ENCODE results near the gene CCDC89. TPM values are rescaled to one million over a fixed set of nuclear protein-coding genes. Genes with fewer than 3 reads are reported as not detected.
"Not testable (repeated sequence)": the region's sequence is repeated elsewhere in the genome, so short reads cannot be mapped to it uniquely, and the experiment has no call there.

The CCDC89 gene
- total RNA-seq, 1 donor from 2014 or later, result not detected

DNA sequence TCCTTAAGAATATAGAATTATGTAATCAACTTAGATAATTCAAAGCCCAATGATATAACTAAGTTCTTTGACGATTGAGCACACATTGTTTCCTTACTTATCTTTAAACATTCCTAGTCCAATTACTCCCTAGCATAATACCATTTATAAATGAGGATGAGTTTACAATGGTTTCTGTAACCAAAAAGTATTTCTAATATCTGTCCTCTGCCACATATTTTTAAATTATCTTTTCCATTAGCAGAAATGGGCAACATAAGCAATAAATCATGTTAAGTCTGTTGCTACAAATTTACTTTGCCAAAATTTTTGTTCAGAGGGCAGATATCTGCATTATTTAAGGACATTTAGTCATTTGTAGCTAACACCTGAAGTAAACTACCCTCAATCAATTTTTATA lies 27.8 kb downstream of the CCDC89 start:
- H3K4me3 Mint-ChIP-seq (ENCODE audit: low read depth), result no peak overlapping the region
- H3K9me3 Mint-ChIP-seq, result no peaks in the 10 kb centered on the region
- no peak overlapping the region for H3K27ac Mint-ChIP-seq
- H3K4me1 Mint-ChIP-seq (ENCODE audit: low read depth), result peaks cover 41% of the 10 kb centered on the region
- no peak for DNase-seq (ENCODE audit: low spot score)
- intact Hi-C loops (cut with micrococcal nuclease), result no loop called here
- no peaks in the 10 kb centered on the region for H3K27me3 Mint-ChIP-seq (ENCODE audit: low read depth)
- peaks cover 72% of the 10 kb centered on the region for H3K36me3 Mint-ChIP-seq (ENCODE audit: low read depth)

DNA sequence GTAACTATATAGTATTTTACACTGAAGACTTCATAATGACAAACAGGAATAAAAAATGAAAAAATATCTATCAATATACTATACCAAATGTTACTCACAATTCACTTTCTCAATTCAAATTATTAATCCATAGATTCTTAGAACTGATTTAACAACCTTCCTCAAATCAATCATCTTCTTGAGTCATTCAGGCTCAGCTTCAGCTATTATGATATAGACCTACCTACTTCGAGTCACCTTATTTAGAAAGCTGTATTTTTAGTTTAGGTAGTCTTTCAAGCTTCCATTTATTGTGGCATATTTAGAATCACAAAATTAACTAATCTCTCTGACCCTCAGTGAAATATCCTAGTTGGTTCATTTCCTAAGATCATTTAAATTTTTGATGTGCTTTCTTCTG lies 29.2 kb downstream of the CCDC89 start:
- peaks cover 43% of the 10 kb centered on the region for H3K4me1 Mint-ChIP-seq (ENCODE audit: low read depth)
- no peaks in the 10 kb centered on the region for H3K9me3 Mint-ChIP-seq
- no peaks in the 10 kb centered on the region for H3K27me3 Mint-ChIP-seq (ENCODE audit: low read depth)
- H3K4me3 Mint-ChIP-seq (ENCODE audit: low read depth), result no peak overlapping the region
- H3K36me3 Mint-ChIP-seq (ENCODE audit: low read depth), result peaks cover 73% of the 10 kb centered on the region
- no peak for DNase-seq (ENCODE audit: low spot score)
- intact Hi-C loops (cut with micrococcal nuclease), result no loop called here
- H3K27ac Mint-ChIP-seq, result no peak overlapping the region

GRCh38 chr11:85654343-85654742 lies 31.7 kb downstream of the CCDC89 start:
- H3K4me1 Mint-ChIP-seq (ENCODE audit: low read depth), result peaks cover 29% of the 10 kb centered on the region
- intact Hi-C loops (cut with micrococcal nuclease); DNase-seq (ENCODE audit: low spot score); H3K4me3 Mint-ChIP-seq (ENCODE audit: low read depth); H3K9me3 Mint-ChIP-seq; H3K27ac Mint-ChIP-seq; H3K27me3 Mint-ChIP-seq (ENCODE audit: low read depth): not testable (repeated sequence)
- peaks cover 62% of the 10 kb centered on the region for H3K36me3 Mint-ChIP-seq (ENCODE audit: low read depth)

- Mint-ChIP-seq H3K36me3 (ENCODE audit: low read depth) (peaks cover 49% of the 10 kb centered on the region), H3K4me1 (ENCODE audit: low read depth) (peaks cover 25% of the 10 kb centered on the region), H3K9me3 (no peaks in the 10 kb centered on the region), H3K27ac (peak overlapping the region; percentile 58), H3K4me3 (ENCODE audit: low read depth) (no peak overlapping the region), H3K27me3 (ENCODE audit: low read depth) (no peaks in the 10 kb centered on the region)
- intact Hi-C loops (cut with micrococcal nuclease), result no loop called here
- DNase-seq (ENCODE audit: low spot score), result no peak
Measured at GRCh38 chr11:85652786-85653447, 33.1 kb downstream of the CCDC89 start.

- H3K4me1 Mint-ChIP-seq (ENCODE audit: low read depth), result peaks cover 30% of the 10 kb centered on the region
- H3K36me3 Mint-ChIP-seq (ENCODE audit: low read depth), result peaks cover 37% of the 10 kb centered on the region
Measured at GRCh38 chr11:85651118-85651517, 34.9 kb downstream of the CCDC89 start.

DNA sequence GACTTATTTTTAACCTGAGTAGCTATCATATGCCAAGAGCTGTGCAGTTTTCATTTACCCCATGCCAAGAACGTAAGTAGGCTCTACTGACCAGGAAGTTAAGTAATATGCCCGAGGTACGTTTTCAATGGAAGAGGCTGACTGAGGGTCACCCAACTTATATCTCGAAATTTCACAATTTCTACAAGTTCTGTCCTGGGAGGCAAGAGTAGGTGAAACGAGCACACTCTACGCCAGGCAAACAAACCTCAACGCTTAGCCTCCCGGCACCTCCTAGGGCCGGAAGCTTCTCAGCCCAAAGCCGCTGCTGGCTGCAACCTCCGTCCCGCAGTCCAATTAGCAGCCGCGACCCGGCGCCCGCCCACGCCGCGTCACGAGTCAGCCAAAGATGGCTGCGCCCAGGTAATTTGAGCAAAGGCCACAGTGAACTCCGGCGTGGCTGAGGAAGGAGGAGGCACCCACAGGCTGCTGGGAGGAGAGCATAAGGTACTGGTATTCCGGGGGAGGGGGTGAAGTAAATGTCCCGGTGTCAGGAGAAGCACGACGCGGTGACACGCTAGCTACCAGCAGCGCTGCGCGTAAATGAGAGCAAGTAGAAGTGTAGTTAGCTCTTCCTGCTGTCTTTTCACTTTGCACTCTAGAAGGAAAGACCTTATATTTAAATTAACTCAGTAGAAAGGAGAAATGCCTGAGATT lies 38.2 kb downstream of the CCDC89 start, which contains the start of gene TMEM126A:
Gene TMEM126A (plus strand): TSS at position 364 of the 696 bp plus-strand sequence. CDS start 2,289 bp downstream, outside the sequence.
- intact Hi-C loops (cut with micrococcal nuclease), result loop anchor here (1.0 to 5.0 kb wide), 3 partner anchors 16 to 180 kb away; partner anchors contain the start of gene TMEM126B

More at GRCh38 chr11:85651118-85651517, 34.9 kb downstream of the CCDC89 start:
- intact Hi-C loops (cut with micrococcal nuclease), result no loop called here
- no peak overlapping the region for H3K4me3 Mint-ChIP-seq (ENCODE audit: low read depth)
- H3K27me3 Mint-ChIP-seq (ENCODE audit: low read depth), result no peaks in the 10 kb centered on the region
- no peaks in the 10 kb centered on the region for H3K9me3 Mint-ChIP-seq
- no peak for DNase-seq (ENCODE audit: low spot score)
- no peak overlapping the region for H3K27ac Mint-ChIP-seq

DNA sequence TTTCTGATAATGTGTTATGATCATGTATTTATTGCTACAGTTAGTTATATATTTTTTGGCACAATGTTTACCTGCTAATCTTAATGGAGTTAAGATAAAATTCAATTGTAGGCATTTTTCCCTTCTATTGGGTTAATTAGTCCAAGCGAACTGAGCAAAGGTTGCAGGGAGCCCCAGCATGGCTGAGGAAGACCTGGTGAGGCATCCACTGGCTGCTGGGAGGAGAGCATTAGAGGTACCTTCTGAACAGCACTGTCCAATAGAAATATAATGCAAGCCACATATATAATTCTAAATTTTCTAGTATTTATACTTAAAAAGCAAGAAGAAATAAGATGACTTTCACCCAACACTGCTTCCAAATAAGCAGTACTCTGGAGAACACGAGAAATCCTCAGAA lies 38.9 kb downstream of the CCDC89 start:
- peak overlapping the region; percentile 92 for H3K27ac Mint-ChIP-seq
- intact Hi-C loops (cut with micrococcal nuclease), result loop anchor here (1.0 to 5.0 kb wide), 2 partner anchors 19 to 180 kb away; partner anchors contain the start of gene TMEM126B

More for the DNA sequence above, 38.2 kb downstream of the CCDC89 start, which contains the start of gene TMEM126A:
- Mint-ChIP-seq H3K27ac (peak within 1 kb of the TSS; percentile 92), H3K4me1 (ENCODE audit: low read depth) (peaks cover 19% of the 10 kb centered on the region), H3K27me3 (ENCODE audit: low read depth) (peaks cover 16% of the 10 kb centered on the region), H3K4me3 (ENCODE audit: low read depth) (peak within 1 kb of the TSS; percentile 95), H3K36me3 (ENCODE audit: low read depth) (peaks cover 18% of the 10 kb centered on the region), H3K9me3 (no peaks in the 10 kb centered on the region)
- DNase-seq (ENCODE audit: low spot score), result peak; percentile 86

GRCh38 chr11:85643191-85643614 lies 42.8 kb downstream of the CCDC89 start:
- peaks cover 5% of the 10 kb centered on the region for H3K4me1 Mint-ChIP-seq (ENCODE audit: low read depth)
- H3K27me3 Mint-ChIP-seq (ENCODE audit: low read depth), result peaks cover 29% of the 10 kb centered on the region
- H3K9me3 Mint-ChIP-seq, result no peaks in the 10 kb centered on the region
- no peak overlapping the region for H3K27ac Mint-ChIP-seq
- no peak for DNase-seq (ENCODE audit: low spot score)
- H3K4me3 Mint-ChIP-seq (ENCODE audit: low read depth), result no peak overlapping the region
- intact Hi-C loops (cut with micrococcal nuclease), result no loop called here
- peaks cover 6% of the 10 kb centered on the region for H3K36me3 Mint-ChIP-seq (ENCODE audit: low read depth)

More for the DNA sequence above, 38.9 kb downstream of the CCDC89 start:
- Mint-ChIP-seq H3K27me3 (ENCODE audit: low read depth) (peaks cover 20% of the 10 kb centered on the region), H3K4me1 (ENCODE audit: low read depth) (peaks cover 16% of the 10 kb centered on the region), H3K36me3 (ENCODE audit: low read depth) (peaks cover 14% of the 10 kb centered on the region), H3K9me3 (no peaks in the 10 kb centered on the region), H3K4me3 (ENCODE audit: low read depth) (peak overlapping the region; percentile 95)
- no peak for DNase-seq (ENCODE audit: low spot score)

- Mint-ChIP-seq H3K36me3 (ENCODE audit: low read depth) (peaks cover 56% of the 10 kb centered on the region), H3K27me3 (ENCODE audit: low read depth) (no peaks in the 10 kb centered on the region), H3K4me3 (ENCODE audit: low read depth) (no peak overlapping the region), H3K27ac (no peak overlapping the region), H3K4me1 (ENCODE audit: low read depth) (peaks cover 4% of the 10 kb centered on the region), H3K9me3 (no peaks in the 10 kb centered on the region)
- DNase-seq (ENCODE audit: low spot score), result no peak
- intact Hi-C loops (cut with micrococcal nuclease), result no loop called here
Measured at GRCh38 chr11:85634747-85635146, 51.2 kb downstream of the CCDC89 start.

Other genes with a start within 250 kb of the CCDC89 start
- 1.8 and 2.1 TPM in 2 replicates for gene DLG2, start 58.9 kb downstream of the CCDC89 start, total RNA-seq
- gene TMEM126B, start 57.6 kb downstream of the CCDC89 start, total RNA-seq, result 63.8 and 66.5 TPM in 2 replicates
- 48.9 and 49.3 TPM in 2 replicates for gene TMEM126A, start 38.2 kb downstream of the CCDC89 start, total RNA-seq
- 47.8 and 49.7 TPM in 2 replicates for gene CREBZF, start 21.1 kb downstream of the CCDC89 start, total RNA-seq
- gene SYTL2, start 124.9 kb upstream of the CCDC89 start, total RNA-seq, result 16.0 and 17.3 TPM in 2 replicates
- gene CCDC83, start 169.2 kb upstream of the CCDC89 start, total RNA-seq, result not detected in 2 replicates

All from activated T-helper 2 cell treated with anti-CD3 and anti-CD28 coated beads, Interferon-gamma antibody, Interleukin-2, Interleukin-4, amounts not matched to agents 10 μg/mL and 5 μg/mL and 100 μg/mL, durations not matched to agents 14 hours and 24 hours and 36 hours (primary cell).